T-cell (primary cell): ENCODE measurements around the gene MCM9. TPM values are rescaled to one million over a fixed set of nuclear protein-coding genes. Genes with fewer than 3 reads are reported as not detected.
A peak's percentile ranks its signal among the peaks of the same experiment; 100 is the strongest.

Experiments used
- ATAC-seq, 4 experiments: fragments of 200-7000 bp in 3 of 4; fragments of 150-1000 bp in 1 of 4; cut with Tn5 transposase; replicated peaks in 1 of 4; 1 replicate in 3 of 4; 2 replicates in 1 of 4; pipeline ENCODE4 v1.10.0; 2021; ENCODE audit warnings: moderate library complexity in 3 of 4, mild to moderate bottlenecking in 2 of 4, moderate number of reproducible peaks in 1 of 4
- CTCF ChIA-PET, 2 donors: fragments of 300-600 bp; sonication (Branson Sonifier 250); formaldehyde crosslinking; loops; one replicate each; lab custom pipeline; 2022; ENCODE audit warnings: antibody characterized with exemption in 2 of 2; lab: Charles Lee
- POLR2A ChIA-PET, 2 donors: fragments of 300-600 bp; sonication (Branson Sonifier 250); formaldehyde crosslinking; loops; one replicate each; lab custom pipeline; 2022; ENCODE audit warnings: antibody characterized with exemption in 2 of 2; lab: Charles Lee
- DNase-seq, 35 experiments: peaks; one replicate each; pipeline versions ENCODE4 v3.0.0 to v3.0.0-alpha.2; 2013 to 2023
- H3K27ac ChIP-seq: one replicate; pipeline ENCODE4 v1.5.1; 2013; ENCODE audit warnings: low read length
- H3K27me3 ChIP-seq, 2 experiments: replicated peaks in 1 of 2; 1 replicate in 1 of 2; 2 replicates in 1 of 2; pipeline versions ENCODE4 v1.6.1 to v1.7.0; 2013; ENCODE audit warnings: low read length in 1 of 2, mixed read lengths in 1 of 2; ENCODE audit not compliant: control insufficient read depth in 2 of 2, insufficient read depth in 2 of 2; ENCODE audit errors: extremely low read depth in 1 of 2
- H3K36me3 ChIP-seq, 2 donors: 1 replicate in 1 of 2; 2 replicates in 1 of 2; pipeline versions ENCODE4 v1.6.1 to v1.7.0; 2013; ENCODE audit warnings: low read length in 1 of 2; ENCODE audit not compliant: control insufficient read depth in 2 of 2, insufficient read depth in 1 of 2; ENCODE audit errors: extremely low read depth in 1 of 2
- H3K4me1 ChIP-seq, 2 experiments: 1 replicate in 1 of 2; 2 replicates in 1 of 2; pipeline versions ENCODE4 v1.6.1 to v1.7.0; 2013; ENCODE audit warnings: low read length in 2 of 2, mixed read lengths in 1 of 2; ENCODE audit not compliant: insufficient read depth in 2 of 2, control insufficient read depth in 1 of 2; ENCODE audit errors: extremely low read depth in 1 of 2
- H3K4me3 ChIP-seq, 2 donors: 1 replicate in 1 of 2; 2 replicates in 1 of 2; pipeline versions ENCODE4 v1.5.1 to v1.7.0; 2013; ENCODE audit warnings: mild to moderate bottlenecking in 2 of 2, low read length in 1 of 2, moderate library complexity in 1 of 2; ENCODE audit not compliant: control insufficient read depth in 1 of 2; ENCODE audit errors: extremely low read depth in 1 of 2
- H3K9me3 ChIP-seq: 2 replicates; pipeline ENCODE4 v1.7.0; 2013
- H3K27ac Mint-ChIP-seq, 2 donors: one replicate each; pipeline ENCODE4 v1.8.0; 2020 to 2021; ENCODE audit warnings: mild to moderate bottlenecking in 2 of 2, mixed read lengths in 2 of 2
- H3K27me3 Mint-ChIP-seq, 2 donors: one replicate each; pipeline ENCODE4 v1.8.0; 2021 to 2022; ENCODE audit warnings: mixed read lengths in 2 of 2
- H3K36me3 Mint-ChIP-seq: one replicate; pipeline ENCODE4 v1.8.0; 2021; ENCODE audit warnings: mixed read lengths
- H3K4me1 Mint-ChIP-seq, 3 donors: one replicate each; pipeline ENCODE4 v1.8.0; 2020 to 2022; ENCODE audit warnings: mixed read lengths in 3 of 3, mild to moderate bottlenecking in 1 of 3
- H3K4me3 Mint-ChIP-seq, 3 donors: one replicate each; pipeline ENCODE4 v1.8.0; 2020 to 2022; ENCODE audit warnings: mild to moderate bottlenecking in 3 of 3, mixed read lengths in 3 of 3, moderate library complexity in 3 of 3
- H3K9me3 Mint-ChIP-seq, 3 donors: one replicate each; pipeline ENCODE4 v1.8.0; 2020 to 2022; ENCODE audit warnings: mixed read lengths in 3 of 3
- WGBS: methylation state at CpG from one replicate; pipeline ENCODE4 v1.1.5; 2013; ENCODE audit warnings: missing lambda C conversion rate; ENCODE audit not compliant: insufficient coverage; 5-methylcytosine and 5-hydroxymethylcytosine counted together
- total RNA-seq, 35 experiments: library from RNA in 6 of 35; stranded (reverse) in 6 of 35; fragments of 120-200 nt in 1 of 35; gene quantifications; one replicate each; pipeline versions ENCODE4 v1.2.1 to v1.2.4 and lab custom pipeline; 2013 to 2026

MCM9 gene
- total RNA-seq, 5 donors from 2014 or later (not counting 1 experiment from before 2014, with no cell fraction given): 27.9 to 34.8 (median 31.4) TPM

- H3K27ac ChIP-seq: no peak overlapping the region
- peak overlapping the region; percentile 66 to 79 for H3K27ac Mint-ChIP-seq
These were observed 31.8 kb downstream of the MCM9 start for GRCh38 chr6:118903138-118903537.

GRCh38 chr6:118902726-118903125, 32.2 kb downstream of the MCM9 start:
- H3K36me3 ChIP-seq: peaks cover 0 to 55% of the 10 kb centered on the region in 2 donors
- H3K27me3 ChIP-seq: no peaks in the 10 kb centered on the region
- peak overlapping the region; percentile 0 for H3K27ac ChIP-seq
- Mint-ChIP-seq H3K4me3 (no peak overlapping the region), H3K4me1 (peaks cover 70 to 93% (median 91%) of the 10 kb centered on the region in 3 donors), H3K27me3 (no peaks in the 10 kb centered on the region), H3K27ac (peak overlapping the region; percentile 66 to 79), H3K9me3 (no peaks in the 10 kb centered on the region), H3K36me3 (peaks cover 78% of the 10 kb centered on the region)
- DNase-seq: no peak
- no peaks in the 10 kb centered on the region for H3K9me3 ChIP-seq
- peaks cover 20 to 25% of the 10 kb centered on the region in 2 experiments for H3K4me1 ChIP-seq
- ATAC-seq: peak in 1 of 4 experiments; percentile 29
- no peak overlapping the region for H3K4me3 ChIP-seq
- CTCF ChIA-PET: interaction anchor here (1.0 to 1.5 kb wide), 3 partner anchors 244 to 337 kb away, joined by 3 to 7 read pairs (median 3); no protein-coding TSS in a partner anchor
- POLR2A ChIA-PET: interaction anchor here in 1 of 2 donors (0.6 to 0.7 kb wide), 4 partner anchors 117 to 1376 kb away, joined by 3 to 8 read pairs (median 6); no protein-coding TSS in a partner anchor

More at GRCh38 chr6:118903138-118903537, 31.8 kb downstream of the MCM9 start:
- H3K9me3 Mint-ChIP-seq: no peaks in the 10 kb centered on the region
- ChIA-PET POLR2A (interaction anchor here in 1 of 2 donors (0.7 kb wide), 1 partner anchor 619 kb away, joined by 3 read pairs; no protein-coding TSS in a partner anchor), CTCF (interaction anchor here in 1 of 2 donors (1.5 kb wide), 1 partner anchor 338 kb away, joined by 3 read pairs; no protein-coding TSS in a partner anchor)
- peaks cover 20 to 25% of the 10 kb centered on the region in 2 experiments for H3K4me1 ChIP-seq
- H3K27me3 Mint-ChIP-seq: no peaks in the 10 kb centered on the region
- H3K27me3 ChIP-seq: no peaks in the 10 kb centered on the region
- H3K4me3 Mint-ChIP-seq: no peak overlapping the region
- H3K4me1 Mint-ChIP-seq: peaks cover 66 to 89% (median 88%) of the 10 kb centered on the region in 3 donors
- H3K9me3 ChIP-seq: no peaks in the 10 kb centered on the region
- no CpG with 5 or more reads among the region's 2 CpGs for WGBS
- H3K36me3 Mint-ChIP-seq: peaks cover 80% of the 10 kb centered on the region
- no peak overlapping the region for H3K4me3 ChIP-seq
- peaks cover 0 to 55% of the 10 kb centered on the region in 2 donors for H3K36me3 ChIP-seq
- DNase-seq (no peak), ATAC-seq (no peak)

- H3K36me3 Mint-ChIP-seq: peaks cover 58% of the 10 kb centered on the region
These were observed 35.0 kb downstream of the MCM9 start for GRCh38 chr6:118899948-118900347.

GRCh38 chr6:118897386-118897785, 37.6 kb downstream of the MCM9 start:
- POLR2A ChIA-PET: interaction anchor here (0.5 to 1.6 kb wide), 7 partner anchors 13 to 192 kb away, joined by 3 to 8 read pairs (median 3); no protein-coding TSS in a partner anchor
- H3K4me1 Mint-ChIP-seq: peaks cover 63 to 67% (median 66%) of the 10 kb centered on the region in 3 donors
- DNase-seq (no peak), ATAC-seq (no peak)
- Histone ChIP-seq H3K27me3 (no peaks in the 10 kb centered on the region), H3K9me3 (no peaks in the 10 kb centered on the region), H3K27ac (no peak overlapping the region), H3K4me3 (no peak overlapping the region), H3K36me3 (peaks cover 0 to 22% of the 10 kb centered on the region in 2 donors), H3K4me1 (peaks cover 31 to 38% of the 10 kb centered on the region in 2 experiments)
- no peaks in the 10 kb centered on the region for H3K9me3 Mint-ChIP-seq
- peak overlapping the region in 1 of 2 donors; percentile 59 for H3K27ac Mint-ChIP-seq
- peak overlapping the region; percentile 24 to 54 (median 36) for H3K4me3 Mint-ChIP-seq
- CTCF ChIA-PET: interaction anchor here (0.8 to 3.7 kb wide), 9 partner anchors 10 to 365 kb away, joined by 3 to 19 read pairs (median 4); no protein-coding TSS in a partner anchor
- peaks cover 39% of the 10 kb centered on the region for H3K36me3 Mint-ChIP-seq
- no peaks in the 10 kb centered on the region for H3K27me3 Mint-ChIP-seq

More at GRCh38 chr6:118899948-118900347, 35.0 kb downstream of the MCM9 start:
- peak overlapping the region; percentile 74 to 85 for H3K27ac Mint-ChIP-seq
- Histone ChIP-seq H3K36me3 (peaks cover 0 to 40% of the 10 kb centered on the region in 2 donors), H3K27me3 (no peaks in the 10 kb centered on the region), H3K4me1 (peaks cover 33 to 36% of the 10 kb centered on the region in 2 experiments), H3K27ac (peak overlapping the region; percentile 50), H3K4me3 (no peak overlapping the region), H3K9me3 (no peaks in the 10 kb centered on the region)
- peaks cover 82 to 84% (median 83%) of the 10 kb centered on the region in 3 donors for H3K4me1 Mint-ChIP-seq
- peak in 3 of 35 experiments; percentile 12 to 55 (median 15) for DNase-seq
- no peaks in the 10 kb centered on the region for H3K27me3 Mint-ChIP-seq
- H3K9me3 Mint-ChIP-seq: no peaks in the 10 kb centered on the region
- WGBS: 67% methylated on average over 1 of the region's 6 CpGs
- peak overlapping the region; percentile 26 to 41 (median 28) for H3K4me3 Mint-ChIP-seq
- ATAC-seq: peak; percentile 52 to 69 (median 60)
- CTCF ChIA-PET: interaction anchor here in 1 of 2 donors (1.2 kb wide), 1 partner anchor 105 kb away, joined by 4 read pairs; no protein-coding TSS in a partner anchor
- POLR2A ChIA-PET: interaction anchor here in 1 of 2 donors (0.9 kb wide), 1 partner anchor 24 kb away, joined by 4 read pairs; no protein-coding TSS in a partner anchor

GRCh38 chr6:118896339-118897136, 38.4 kb downstream of the MCM9 start:
- peaks cover 33% of the 10 kb centered on the region for H3K36me3 Mint-ChIP-seq

More at GRCh38 chr6:118896339-118897136, 38.4 kb downstream of the MCM9 start:
- Histone ChIP-seq H3K4me1 (peaks cover 37 to 47% of the 10 kb centered on the region in 2 experiments), H3K36me3 (peaks cover 0 to 17% of the 10 kb centered on the region in 2 donors), H3K9me3 (no peaks in the 10 kb centered on the region), H3K27ac (peak overlapping the region; percentile 34), H3K27me3 (no peaks in the 10 kb centered on the region), H3K4me3 (peak overlapping the region in 1 of 2 donors; percentile 8)
- Mint-ChIP-seq H3K9me3 (no peaks in the 10 kb centered on the region), H3K4me3 (peak overlapping the region; percentile 75 to 94 (median 76)), H3K27me3 (no peaks in the 10 kb centered on the region), H3K4me1 (peaks cover 63 to 67% (median 66%) of the 10 kb centered on the region in 3 donors), H3K27ac (peak overlapping the region; percentile 80 to 87)
- 10% methylated on average over 2 of the region's 5 CpGs for WGBS
- DNase-seq: peak in 2 of 35 experiments; percentile 13 to 50
- no peak for ATAC-seq
- POLR2A ChIA-PET: interaction anchor here (0.7 to 3.6 kb wide), 7 partner anchors 8 to 1205 kb away, joined by 3 to 17 read pairs (median 6); no protein-coding TSS in a partner anchor
- CTCF ChIA-PET: interaction anchor here (0.6 to 4.5 kb wide), 20 partner anchors 8 to 365 kb away, joined by 3 to 30 read pairs (median 3); no protein-coding TSS in a partner anchor
